ENCODE measurements around the gene CXCR3.

DNA sequence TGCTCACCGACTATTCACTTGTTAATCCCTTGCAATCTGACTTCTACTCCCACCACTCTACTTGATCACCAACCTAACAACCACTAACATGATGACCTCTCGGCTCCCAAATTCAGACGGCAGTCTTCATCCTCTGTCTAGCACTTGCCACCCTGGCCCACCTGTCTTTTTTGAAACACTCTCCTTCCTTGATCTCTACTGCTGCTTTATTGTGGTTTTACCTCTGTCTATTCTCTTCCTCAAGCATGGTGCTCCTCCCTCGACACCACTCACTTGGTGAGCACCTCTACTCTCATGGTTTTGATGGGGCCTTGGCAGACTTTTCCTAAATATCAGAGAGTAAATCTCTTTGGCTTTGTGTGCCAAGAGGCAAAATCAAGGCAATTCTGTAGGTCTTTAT, 21.7 kb upstream of the CXCR3 start:
- no peak for TF ChIP-seq POLR2A (IDR thresholded peaks at IDR 0.05)
- TF ChIP-seq, protein P1, sequence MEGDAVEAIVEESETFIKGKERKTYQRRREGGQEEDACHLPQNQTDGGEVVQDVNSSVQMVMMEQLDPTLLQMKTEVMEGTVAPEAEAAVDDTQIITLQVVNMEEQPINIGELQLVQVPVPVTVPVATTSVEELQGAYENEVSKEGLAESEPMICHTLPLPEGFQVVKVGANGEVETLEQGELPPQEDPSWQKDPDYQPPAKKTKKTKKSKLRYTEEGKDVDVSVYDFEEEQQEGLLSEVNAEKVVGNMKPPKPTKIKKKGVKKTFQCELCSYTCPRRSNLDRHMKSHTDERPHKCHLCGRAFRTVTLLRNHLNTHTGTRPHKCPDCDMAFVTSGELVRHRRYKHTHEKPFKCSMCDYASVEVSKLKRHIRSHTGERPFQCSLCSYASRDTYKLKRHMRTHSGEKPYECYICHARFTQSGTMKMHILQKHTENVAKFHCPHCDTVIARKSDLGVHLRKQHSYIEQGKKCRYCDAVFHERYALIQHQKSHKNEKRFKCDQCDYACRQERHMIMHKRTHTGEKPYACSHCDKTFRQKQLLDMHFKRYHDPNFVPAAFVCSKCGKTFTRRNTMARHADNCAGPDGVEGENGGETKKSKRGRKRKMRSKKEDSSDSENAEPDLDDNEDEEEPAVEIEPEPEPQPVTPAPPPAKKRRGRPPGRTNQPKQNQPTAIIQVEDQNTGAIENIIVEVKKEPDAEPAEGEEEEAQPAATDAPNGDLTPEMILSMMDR (IDR thresholded peaks at IDR 0.05), result no peak
- no peak for TF ChIP-seq EP300 (IDR thresholded peaks at IDR 0.05; ENCODE audit: low read depth)
- no peak for TF ChIP-seq POLR2AphosphoS5 (IDR thresholded peaks at IDR 0.05)

All from transverse colon (tissue), 4 donors.